ENCODE measurements around the gene SNX4. TPM values are rescaled to one million over a fixed set of nuclear protein-coding genes. Genes with fewer than 3 reads are reported as not detected.
"Not testable (repeated sequence)": the region's sequence is repeated elsewhere in the genome, so short reads cannot be mapped to it uniquely, and the experiment has no call there.

SNX4 gene
- total RNA-seq, 2 donors from 2014 or later: 22.3 to 35.4 TPM

DNA sequence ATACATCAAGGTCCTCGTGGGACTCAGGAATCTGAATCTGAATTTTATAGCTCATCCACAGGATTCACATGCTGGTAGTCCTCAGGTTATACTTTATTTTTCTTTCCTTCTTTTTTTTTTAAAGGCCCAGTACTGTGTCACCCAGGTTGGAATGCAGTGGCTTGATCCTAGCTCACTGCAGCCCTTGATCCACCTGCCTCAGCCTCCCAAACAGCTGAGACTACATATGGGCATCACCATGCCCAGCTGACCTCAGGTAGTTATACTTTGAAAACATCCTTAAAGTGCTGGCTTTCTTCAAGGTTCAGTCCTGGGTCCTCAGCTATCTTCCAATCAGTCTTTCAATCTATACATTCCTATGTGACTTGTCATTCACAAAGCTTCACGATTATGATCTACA is 38.2 kb downstream of the SNX4 start:
- Mint-ChIP-seq H3K27ac (no peak overlapping the region), H3K27me3 (no peaks in the 10 kb centered on the region), H3K36me3 (ENCODE audit: low read depth) (peaks cover 23% of the 10 kb centered on the region), H3K4me3 (no peak overlapping the region), H3K4me1 (no peaks in the 10 kb centered on the region), H3K9me3 (no peaks in the 10 kb centered on the region)
- no peak for ATAC-seq (replicated peaks)

DNA sequence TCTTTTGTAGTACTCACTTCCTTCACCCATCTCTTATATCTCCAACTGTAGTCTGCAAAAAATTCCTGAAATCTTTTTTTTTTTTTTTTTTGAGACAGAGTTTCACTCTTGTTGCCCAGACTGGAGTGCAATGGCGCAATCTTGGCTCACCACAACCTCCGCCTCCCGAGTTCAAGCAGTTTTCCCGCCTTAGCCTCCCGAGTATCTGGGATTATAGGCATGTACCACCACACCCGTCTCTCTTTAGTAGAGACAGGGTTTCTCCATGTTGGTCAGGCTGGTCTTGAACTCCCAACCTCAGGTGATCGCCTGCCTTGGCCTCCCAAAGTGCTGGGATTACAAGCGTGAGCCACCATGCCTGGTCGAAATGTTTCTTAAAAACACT is 38.6 kb downstream of the SNX4 start:
- H3K9me3 Mint-ChIP-seq; H3K27me3 Mint-ChIP-seq; H3K4me3 Mint-ChIP-seq; ATAC-seq (replicated peaks); H3K27ac Mint-ChIP-seq; H3K4me1 Mint-ChIP-seq: not testable (repeated sequence)
- H3K36me3 Mint-ChIP-seq (ENCODE audit: low read depth): peaks cover 23% of the 10 kb centered on the region

DNA sequence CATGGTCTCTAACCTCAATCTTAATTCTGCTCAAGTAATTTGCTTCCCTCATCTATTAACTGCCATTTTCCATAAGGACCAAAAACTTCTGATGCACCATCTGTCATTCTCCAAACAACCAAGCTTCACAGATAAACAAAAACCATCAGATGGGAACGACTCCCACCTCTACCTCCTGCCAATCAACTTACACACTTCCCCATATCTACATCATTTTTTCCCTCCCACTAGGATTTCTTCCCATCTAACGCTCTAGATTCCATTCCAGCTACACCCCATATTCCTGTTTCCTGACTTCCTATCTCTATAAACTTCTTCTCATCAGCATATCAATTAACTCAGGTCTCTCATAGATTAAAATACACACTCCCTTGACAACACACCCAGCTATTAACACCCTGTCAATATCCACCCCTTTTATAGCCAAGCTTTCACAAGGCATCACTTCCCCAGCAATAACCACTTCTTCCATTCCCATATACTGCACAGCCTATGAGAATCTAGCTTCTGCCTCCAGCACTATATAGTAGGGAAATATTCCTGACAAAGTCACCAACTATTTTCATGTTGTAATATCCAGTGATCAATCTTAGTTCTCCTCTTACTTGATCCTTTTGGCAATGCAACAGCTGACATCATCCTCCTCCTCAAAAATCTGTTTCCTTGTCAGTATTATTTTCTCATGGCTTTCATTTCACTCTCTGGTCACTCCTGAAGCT is 39.2 kb downstream of the SNX4 start:
- no peak for ATAC-seq (replicated peaks)
- Mint-ChIP-seq H3K27me3 (no peaks in the 10 kb centered on the region), H3K4me1 (no peaks in the 10 kb centered on the region), H3K36me3 (ENCODE audit: low read depth) (peaks cover 23% of the 10 kb centered on the region), H3K4me3 (no peak overlapping the region), H3K27ac (no peak overlapping the region), H3K9me3 (no peaks in the 10 kb centered on the region)

DNA sequence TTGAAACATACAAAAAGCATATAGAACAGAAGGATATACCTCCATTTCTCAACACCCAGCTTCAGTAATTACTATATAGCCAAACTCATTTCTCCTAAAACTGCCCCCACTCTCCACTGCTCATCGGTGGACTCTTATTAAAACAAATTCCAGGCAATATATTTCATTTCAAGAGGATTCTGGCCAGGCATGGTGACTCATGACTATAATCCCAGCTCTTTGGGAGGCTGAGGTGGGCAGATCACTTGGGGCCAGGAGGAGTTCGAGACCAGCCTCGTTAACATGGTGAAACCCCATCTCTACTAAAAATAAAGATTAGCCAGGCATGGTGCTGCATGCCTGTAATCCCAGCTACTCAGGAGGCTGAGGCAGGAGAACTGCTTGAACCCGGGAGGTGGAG is 40.9 kb downstream of the SNX4 start:
- Mint-ChIP-seq H3K27me3 (no peaks in the 10 kb centered on the region), H3K36me3 (ENCODE audit: low read depth) (peaks cover 37% of the 10 kb centered on the region), H3K4me1 (no peaks in the 10 kb centered on the region), H3K4me3 (no peak overlapping the region), H3K27ac (no peak overlapping the region), H3K9me3 (no peaks in the 10 kb centered on the region)
- no peak for ATAC-seq (replicated peaks)

DNA sequence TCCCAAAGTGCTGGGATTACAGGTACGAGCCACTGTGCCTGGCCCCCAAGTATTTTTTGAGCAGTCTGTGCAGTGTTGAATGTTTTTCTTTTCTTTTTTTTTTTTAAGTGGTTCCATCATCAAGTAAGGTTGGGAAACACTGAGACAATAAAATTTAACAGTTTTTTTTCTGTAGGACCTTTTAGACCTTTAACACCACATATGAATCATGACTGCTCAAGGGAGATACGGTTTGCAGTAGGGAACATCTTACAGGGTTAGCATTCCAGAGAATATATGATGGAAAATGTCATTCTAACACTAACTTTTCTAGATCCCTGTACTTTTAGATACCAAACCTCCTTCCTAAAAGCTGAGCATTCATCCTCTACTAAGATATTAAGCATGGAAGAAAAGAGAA is 41.7 kb downstream of the SNX4 start:
- no peaks in the 10 kb centered on the region for H3K27me3 Mint-ChIP-seq

DNA sequence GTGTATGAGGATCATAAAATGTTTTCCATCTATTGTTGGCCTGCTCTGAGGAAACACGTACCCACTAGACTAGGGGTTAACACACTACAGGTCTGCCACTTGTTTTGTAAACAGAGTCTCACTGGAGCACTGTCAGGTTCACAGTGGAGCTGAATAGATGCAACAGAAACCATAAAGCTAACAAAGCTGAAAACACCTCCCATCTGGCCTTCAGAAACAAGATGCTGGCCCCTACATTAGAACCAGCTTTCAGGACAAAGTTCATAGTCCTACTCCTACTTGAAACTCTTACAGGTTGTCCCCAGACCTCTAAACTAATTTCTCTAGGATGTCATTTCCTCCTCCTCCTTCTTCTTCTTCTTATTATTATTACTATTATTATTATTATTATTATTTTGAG is 42.3 kb downstream of the SNX4 start:
- Mint-ChIP-seq H3K4me1 (no peaks in the 10 kb centered on the region), H3K4me3 (no peak overlapping the region), H3K36me3 (ENCODE audit: low read depth) (peaks cover 51% of the 10 kb centered on the region), H3K27ac (no peak overlapping the region), H3K27me3 (no peaks in the 10 kb centered on the region), H3K9me3 (no peaks in the 10 kb centered on the region)
- no peak for ATAC-seq (replicated peaks)

More for the DNA sequence above, 41.7 kb downstream of the SNX4 start:
- H3K9me3 Mint-ChIP-seq: no peaks in the 10 kb centered on the region
- no peak for ATAC-seq (replicated peaks)
- no peak overlapping the region for H3K27ac Mint-ChIP-seq
- H3K4me1 Mint-ChIP-seq: no peaks in the 10 kb centered on the region
- peaks cover 45% of the 10 kb centered on the region for H3K36me3 Mint-ChIP-seq (ENCODE audit: low read depth)
- H3K4me3 Mint-ChIP-seq: no peak overlapping the region

DNA sequence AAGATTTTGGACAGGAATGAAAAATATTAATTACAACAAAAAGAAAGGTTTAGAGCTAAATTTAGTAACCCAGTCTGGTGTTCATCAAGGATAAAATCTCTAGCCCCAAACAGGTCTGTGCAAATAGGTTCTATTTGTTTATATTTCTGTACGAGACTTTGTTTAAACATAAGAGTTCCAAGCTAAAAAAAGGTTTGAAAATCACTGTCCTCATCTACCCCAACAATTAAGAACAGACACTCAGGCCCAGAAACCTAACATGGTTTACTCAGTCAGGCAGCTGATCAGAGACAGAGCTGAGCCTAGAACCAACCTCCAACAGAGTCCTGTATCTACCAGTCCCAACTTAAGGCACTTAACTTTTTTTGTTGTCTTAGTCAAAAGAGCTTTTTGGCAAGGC is 49.3 kb downstream of the SNX4 start:
- H3K27ac Mint-ChIP-seq: no peak overlapping the region
- ATAC-seq (replicated peaks): no peak
- H3K4me1 Mint-ChIP-seq: no peaks in the 10 kb centered on the region
- H3K27me3 Mint-ChIP-seq: no peaks in the 10 kb centered on the region
- H3K4me3 Mint-ChIP-seq: no peak overlapping the region
- peaks cover 95% of the 10 kb centered on the region for H3K36me3 Mint-ChIP-seq (ENCODE audit: low read depth)
- no peaks in the 10 kb centered on the region for H3K9me3 Mint-ChIP-seq

DNA sequence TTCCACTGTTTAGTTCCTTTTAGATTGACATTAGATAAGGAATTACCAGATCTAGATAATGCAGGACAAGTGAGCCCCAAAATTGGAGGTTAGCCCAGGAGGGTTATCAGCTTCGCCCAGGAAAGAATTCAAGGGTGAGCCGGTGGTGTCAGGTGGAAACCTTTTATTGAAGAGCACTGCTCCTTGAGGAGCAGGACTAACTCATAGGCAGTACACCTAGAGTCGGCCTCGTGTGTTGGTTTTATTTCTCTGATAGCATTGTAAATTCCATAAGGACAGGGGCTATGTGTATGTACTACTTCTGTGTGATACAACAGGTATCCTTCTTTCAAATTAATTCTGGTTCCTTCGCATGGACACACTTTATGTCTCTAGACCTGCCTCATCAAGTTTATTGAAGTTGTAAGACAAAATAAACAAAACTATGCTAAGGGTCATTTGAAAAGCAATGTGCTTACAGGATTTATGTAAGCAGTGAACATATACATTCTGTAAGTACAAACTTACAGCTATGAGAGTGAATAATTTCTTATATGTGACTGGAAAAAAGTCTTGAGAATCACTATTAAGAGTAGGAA is 57.2 kb downstream of the SNX4 start:
- Mint-ChIP-seq H3K4me3 (no peak overlapping the region), H3K27me3 (no peaks in the 10 kb centered on the region), H3K27ac (no peak overlapping the region), H3K36me3 (ENCODE audit: low read depth) (peaks cover 88% of the 10 kb centered on the region), H3K9me3 (no peaks in the 10 kb centered on the region), H3K4me1 (no peaks in the 10 kb centered on the region)
- no peak for ATAC-seq (replicated peaks)

DNA sequence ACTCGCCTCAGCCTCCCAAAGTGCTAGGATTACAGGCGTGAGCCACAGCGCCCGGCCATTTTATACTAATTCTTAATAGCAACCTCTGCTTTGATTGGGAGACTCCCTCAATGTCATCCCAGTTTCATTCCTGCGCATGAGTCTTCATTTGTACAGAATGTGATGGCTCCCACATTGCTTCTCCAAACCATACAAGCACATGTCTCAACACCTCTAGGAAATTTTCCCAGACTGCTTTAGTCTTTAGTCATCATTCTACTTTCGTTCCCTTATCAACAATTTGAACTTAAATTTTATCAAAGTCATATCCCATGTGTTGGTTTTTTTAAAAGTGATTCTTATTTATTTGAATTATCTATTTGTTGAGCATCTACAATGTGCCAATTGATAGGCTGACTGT is 58.1 kb downstream of the SNX4 start:
- Mint-ChIP-seq H3K36me3 (ENCODE audit: low read depth) (peaks cover 88% of the 10 kb centered on the region), H3K27ac (no peak overlapping the region)
- ATAC-seq (replicated peaks): no peak

DNA sequence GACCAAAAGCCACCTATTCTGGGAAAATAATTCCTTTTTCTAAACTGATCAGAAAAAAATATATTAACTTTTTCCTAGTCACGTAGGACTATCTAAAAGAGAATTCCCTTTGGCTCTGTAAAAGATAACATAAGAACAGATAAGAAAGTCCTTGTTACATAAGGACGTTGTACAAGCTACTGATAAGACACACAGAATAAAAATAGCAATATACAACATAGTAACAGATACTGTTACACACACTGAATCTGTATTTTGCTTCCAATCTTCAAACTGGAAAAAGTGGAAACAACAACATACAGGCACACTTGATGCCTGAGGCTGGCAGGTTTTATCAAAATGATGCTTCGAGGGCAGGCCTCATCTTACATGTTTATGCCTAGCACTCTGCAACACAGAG is 59.8 kb downstream of the SNX4 start:
- H3K9me3 Mint-ChIP-seq: no peaks in the 10 kb centered on the region
- H3K36me3 Mint-ChIP-seq (ENCODE audit: low read depth): peaks cover 96% of the 10 kb centered on the region
- no peak for ATAC-seq (replicated peaks)
- H3K27me3 Mint-ChIP-seq: no peaks in the 10 kb centered on the region
- H3K4me3 Mint-ChIP-seq: no peak overlapping the region
- no peak overlapping the region for H3K27ac Mint-ChIP-seq
- H3K4me1 Mint-ChIP-seq: no peaks in the 10 kb centered on the region

More for the DNA sequence above, 58.1 kb downstream of the SNX4 start:
- Mint-ChIP-seq H3K9me3 (no peaks in the 10 kb centered on the region), H3K27me3 (no peaks in the 10 kb centered on the region), H3K4me3 (no peak overlapping the region), H3K4me1 (no peaks in the 10 kb centered on the region)

DNA sequence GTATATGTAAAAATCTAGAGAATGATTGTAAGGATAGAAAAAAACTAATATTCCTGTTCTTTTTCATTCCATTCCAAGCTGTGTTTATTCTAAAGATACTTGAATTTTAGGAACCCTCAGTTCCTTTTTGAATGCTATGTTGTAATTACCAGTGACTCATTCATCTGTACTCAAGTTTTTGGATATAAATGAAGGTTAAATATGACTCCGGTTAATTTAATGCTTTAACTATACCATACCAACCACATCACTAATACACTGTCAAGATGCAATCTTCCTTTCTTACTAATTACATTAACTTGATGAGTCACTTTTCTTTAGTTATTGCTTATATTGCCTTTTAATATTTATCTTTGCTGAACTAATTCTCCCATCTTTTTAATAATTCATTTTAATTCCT is 76.1 kb downstream of the SNX4 start:
- H3K4me1 Mint-ChIP-seq: no peaks in the 10 kb centered on the region
- H3K9me3 Mint-ChIP-seq: no peaks in the 10 kb centered on the region
- ATAC-seq (replicated peaks): no peak
- no peak overlapping the region for H3K4me3 Mint-ChIP-seq
- peaks cover 35% of the 10 kb centered on the region for H3K36me3 Mint-ChIP-seq (ENCODE audit: low read depth)
- no peak overlapping the region for H3K27ac Mint-ChIP-seq
- H3K27me3 Mint-ChIP-seq: no peaks in the 10 kb centered on the region

DNA sequence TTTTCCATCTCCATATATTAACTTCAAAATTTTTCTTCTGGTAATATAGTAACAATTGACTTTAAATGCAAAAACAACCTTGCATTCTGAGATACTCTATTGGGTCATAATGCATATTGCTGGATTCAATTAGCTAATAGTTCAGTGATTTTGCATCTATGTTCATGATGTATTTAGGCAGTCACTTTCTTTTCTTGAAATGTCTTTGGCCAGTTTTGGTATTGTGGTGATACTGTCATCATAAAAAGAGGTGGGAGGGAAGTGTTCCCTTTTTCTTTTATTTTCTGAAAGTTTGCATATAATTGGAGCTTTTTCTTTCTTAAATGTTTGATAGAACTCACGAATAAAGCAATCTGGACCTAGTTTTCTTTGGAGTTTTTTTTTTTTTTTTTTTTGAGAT is 77.5 kb downstream of the SNX4 start:
- Mint-ChIP-seq H3K27ac (no peak overlapping the region), H3K4me1 (no peaks in the 10 kb centered on the region), H3K27me3 (no peaks in the 10 kb centered on the region), H3K9me3 (no peaks in the 10 kb centered on the region), H3K4me3 (no peak overlapping the region), H3K36me3 (ENCODE audit: low read depth) (peaks cover 21% of the 10 kb centered on the region)
- ATAC-seq (replicated peaks): no peak

DNA sequence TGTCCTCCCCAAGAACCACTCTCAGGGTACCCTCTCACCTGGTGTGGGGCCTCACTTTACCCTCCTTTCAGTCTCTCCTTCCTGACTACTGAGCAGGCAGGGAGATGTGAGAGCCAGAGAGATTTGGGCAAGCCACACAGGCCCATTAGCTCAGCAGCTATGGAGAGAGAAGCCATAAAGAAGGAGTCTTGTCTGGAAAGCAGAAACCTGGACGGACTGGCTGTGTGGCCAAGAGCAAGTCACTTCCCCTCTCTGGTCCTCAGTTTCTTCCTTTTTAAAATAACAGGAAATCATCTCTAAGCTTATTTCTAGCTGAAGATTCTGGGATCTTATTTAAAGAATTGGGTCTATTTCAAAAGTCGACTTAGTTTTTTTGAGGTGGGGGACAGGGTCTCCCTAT is 79.0 kb downstream of the SNX4 start:
- no peak overlapping the region for H3K27ac Mint-ChIP-seq
- no peaks in the 10 kb centered on the region for H3K27me3 Mint-ChIP-seq
- H3K4me1 Mint-ChIP-seq: no peaks in the 10 kb centered on the region
- no peak for ATAC-seq (replicated peaks)
- peaks cover 6% of the 10 kb centered on the region for H3K36me3 Mint-ChIP-seq (ENCODE audit: low read depth)
- H3K4me3 Mint-ChIP-seq: no peak overlapping the region
- no peaks in the 10 kb centered on the region for H3K9me3 Mint-ChIP-seq

DNA sequence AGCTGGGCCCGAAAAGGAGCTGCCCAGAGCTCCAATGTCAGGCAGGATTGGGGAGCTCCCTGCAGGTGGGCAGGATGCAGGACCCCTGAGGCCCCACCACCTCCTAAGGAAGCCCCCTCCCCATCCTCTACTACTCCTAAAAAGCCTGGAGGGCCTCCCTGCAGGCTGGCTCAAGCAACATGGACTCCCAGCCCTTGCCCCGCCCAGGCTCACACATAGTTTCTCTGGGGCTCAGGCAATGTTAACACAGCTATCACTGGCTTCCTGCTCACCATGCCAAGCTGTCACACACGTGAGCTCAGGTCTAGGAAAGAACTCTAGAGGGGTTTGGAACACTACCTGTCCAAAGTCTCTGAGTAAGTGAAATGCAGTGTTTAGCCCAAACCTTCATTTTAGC is 79.4 kb downstream of the SNX4 start:
- peaks cover 2% of the 10 kb centered on the region for H3K36me3 Mint-ChIP-seq (ENCODE audit: low read depth)
- no peaks in the 10 kb centered on the region for H3K27me3 Mint-ChIP-seq
- no peaks in the 10 kb centered on the region for H3K9me3 Mint-ChIP-seq
- ATAC-seq (replicated peaks): no peak
- no peaks in the 10 kb centered on the region for H3K4me1 Mint-ChIP-seq
- H3K27ac Mint-ChIP-seq: no peak overlapping the region
- no peak overlapping the region for H3K4me3 Mint-ChIP-seq

DNA sequence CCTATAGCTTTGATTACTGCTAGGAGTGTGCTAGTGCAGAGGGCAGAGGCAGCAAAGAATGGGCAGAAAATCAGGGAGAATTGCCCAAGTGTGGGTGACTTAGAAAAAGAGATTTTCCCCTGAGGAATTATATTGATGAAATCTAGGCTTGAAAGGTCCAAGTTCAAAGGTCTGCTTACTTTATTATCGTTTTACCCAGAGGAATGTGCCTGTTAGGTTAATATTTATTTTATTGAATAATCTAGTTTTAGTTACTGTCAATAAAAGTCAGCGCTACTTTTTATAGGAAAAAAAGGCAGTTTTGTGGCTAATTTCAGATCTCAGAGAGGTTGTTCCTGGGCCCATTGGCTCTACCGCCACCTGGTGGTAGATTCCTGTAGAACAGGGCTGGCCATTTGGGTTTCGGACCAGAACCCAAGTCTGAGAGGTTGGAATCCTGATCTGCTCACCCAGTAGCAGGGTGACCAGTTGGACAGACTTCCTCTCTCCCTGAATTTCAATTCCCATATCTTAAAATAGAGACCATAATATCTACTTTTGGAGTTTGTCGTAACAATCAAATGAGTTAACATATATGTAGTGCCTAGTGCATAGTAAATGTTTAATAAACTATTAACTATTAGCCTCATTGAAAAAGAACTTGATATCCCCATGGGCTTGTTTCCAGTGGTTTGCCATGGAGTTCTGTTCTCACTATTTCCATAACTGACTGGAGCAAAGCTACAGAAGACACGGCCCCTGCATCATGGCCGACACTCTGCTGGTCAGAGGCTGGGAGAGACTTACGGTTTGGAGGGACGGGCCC is 82.2 kb downstream of the SNX4 start:
- peaks cover 6% of the 10 kb centered on the region for H3K4me1 Mint-ChIP-seq
- no peaks in the 10 kb centered on the region for H3K27me3 Mint-ChIP-seq
- H3K4me3 Mint-ChIP-seq: no peak overlapping the region
- no peaks in the 10 kb centered on the region for H3K36me3 Mint-ChIP-seq (ENCODE audit: low read depth)
- ATAC-seq (replicated peaks): no peak
- H3K9me3 Mint-ChIP-seq: no peaks in the 10 kb centered on the region
- no peak overlapping the region for H3K27ac Mint-ChIP-seq
